GM12874 (cell line): Measurements from ENCODE around the gene METRN.

Source experiments
- CTCF ChIP-seq: IDR thresholded peaks from 2 replicates; pipeline ENCODE4 v1.5.1; 2011; ENCODE audit warnings: low read depth, mild to moderate bottlenecking, control low read depth, low read length, moderate library complexity; ENCODE audit not compliant: insufficient read depth

The METRN gene

DNA sequence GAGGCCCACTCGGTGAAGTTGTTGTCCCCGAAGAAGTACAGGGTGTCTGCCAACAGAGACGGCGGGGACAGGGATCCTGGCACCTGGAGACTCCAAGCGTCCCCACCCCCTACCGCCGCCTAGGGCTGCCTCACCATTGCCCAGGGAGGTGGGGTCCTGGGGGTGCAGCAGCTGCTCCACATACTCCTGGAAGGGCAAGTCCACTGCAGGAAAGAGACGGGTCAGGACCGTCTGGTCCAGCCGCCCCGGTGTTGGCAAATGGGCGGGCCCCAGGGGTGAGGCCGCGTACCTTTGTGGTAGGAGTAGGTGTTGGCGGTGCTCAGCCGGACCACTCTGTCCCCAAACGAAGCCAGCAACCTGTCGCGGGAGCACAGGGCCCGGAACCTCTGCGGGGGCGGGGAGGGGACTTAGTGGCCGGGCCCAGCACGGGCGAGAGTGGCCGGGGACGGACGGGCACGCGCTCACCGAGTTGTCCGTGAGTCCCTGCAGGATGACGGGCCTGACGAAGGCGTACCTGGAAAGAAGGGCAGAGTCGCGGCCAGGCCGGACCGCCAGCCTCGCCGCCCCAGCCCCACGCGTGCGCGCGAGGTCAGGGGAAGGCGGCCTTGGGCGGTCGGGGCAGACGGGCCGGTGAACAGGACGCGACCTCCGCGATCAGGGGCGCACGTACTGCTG, 31.4 kb upstream of the METRN start:
- TF ChIP-seq CTCF = no peak

GRCh38 chr16:684071-684794, 30.7 kb upstream of the METRN start, which contains the start of gene JMJD8:
JMJD8 (minus strand) TSS chr16:684334; CDS start chr16:684319, 15 bp downstream.
- no peak for TF ChIP-seq CTCF

GRCh38 chr16:684961-685696, 29.8 kb upstream of the METRN start:
- TF ChIP-seq CTCF = no peak

DNA sequence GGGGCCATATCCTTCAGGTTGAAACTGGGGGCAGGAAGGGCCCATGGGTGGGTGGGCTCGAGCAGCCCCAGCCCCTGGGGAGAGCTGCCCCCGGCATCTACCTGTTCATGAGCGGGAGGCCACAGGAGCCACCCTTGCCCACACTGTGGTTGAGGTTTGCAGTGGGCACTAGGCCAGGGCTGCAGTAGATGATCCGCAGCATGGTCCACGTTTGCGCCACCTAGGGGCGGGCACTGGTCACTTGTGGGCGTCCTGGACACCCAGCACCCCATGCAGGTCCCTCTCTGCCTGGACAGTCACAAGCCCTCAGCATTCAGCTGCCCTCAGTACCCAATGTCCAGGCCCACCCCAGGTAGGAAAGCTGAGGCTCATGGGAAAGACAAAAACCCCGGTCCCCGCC, 29.0 kb upstream of the METRN start:
- TF ChIP-seq CTCF = peak; percentile 38

DNA sequence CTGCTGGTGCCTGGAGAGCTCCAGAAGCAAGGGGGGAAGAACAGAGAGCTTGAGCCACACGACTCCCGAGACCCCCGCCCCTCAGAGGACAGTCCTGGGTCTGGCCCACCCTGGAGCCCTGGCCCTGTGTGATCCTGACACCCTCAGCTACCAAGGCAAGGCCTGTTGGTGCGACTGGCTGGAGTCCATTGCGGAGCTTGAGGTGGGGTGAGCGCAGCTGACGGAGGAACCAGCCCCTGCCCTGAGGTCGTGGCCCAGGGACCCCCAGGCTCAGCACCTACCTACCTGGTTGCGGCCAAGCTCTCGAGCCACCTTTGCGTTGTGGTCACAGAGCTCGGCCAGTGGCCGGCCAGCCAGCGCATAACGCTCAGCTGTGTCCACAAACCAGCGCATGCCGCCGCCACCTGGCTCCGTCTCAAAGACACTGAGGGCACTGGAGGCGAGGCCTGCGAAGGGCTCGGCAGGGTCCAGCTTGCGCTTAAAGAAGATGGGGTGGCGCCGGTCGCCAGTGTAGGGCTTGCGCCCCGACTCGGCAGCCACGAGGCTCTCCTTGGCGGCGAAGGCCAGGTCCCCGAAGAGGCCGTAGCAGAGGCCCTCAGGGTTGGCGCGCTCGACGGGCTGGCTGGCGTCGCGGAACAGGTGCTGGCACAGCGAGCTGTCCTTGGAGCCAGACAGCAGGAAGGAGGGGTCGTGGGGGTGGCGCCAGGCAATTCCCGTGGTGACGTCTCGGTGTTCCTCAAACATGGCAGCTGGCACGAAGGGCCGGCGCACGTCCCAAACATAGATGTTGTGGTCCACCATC, 28.3 kb upstream of the METRN start:
- no peak for TF ChIP-seq CTCF

- no peak for TF ChIP-seq CTCF
Measured at GRCh38 chr16:687499-687898, 27.4 kb upstream of the METRN start.
